HepG2 (cell line): ENCODE data around the gene MIA2. TPM values are rescaled to one million over a fixed set of nuclear protein-coding genes. Genes with fewer than 3 reads are reported as not detected.

Experiments
- DMAP1 ChIP-seq: IDR thresholded peaks from 2 replicates; pipeline ENCODE4 v1.6.1; 2016
- ELF4 ChIP-seq: sonication (generic); formaldehyde crosslinking; IDR thresholded peaks from 2 replicates; pipeline ENCODE4 v1.5.0; 2020; ENCODE audit warnings: missing genetic modification reagents, mild to moderate bottlenecking, moderate library complexity, borderline replicate concordance
- GATA4 ChIP-seq: sonication (generic); IDR thresholded peaks from 2 replicates; pipeline ENCODE4 v1.6.1; 2016; ENCODE audit warnings: antibody characterized with exemption, low read depth, borderline replicate concordance
- GATAD1 ChIP-seq: IDR thresholded peaks from 2 replicates; pipeline ENCODE4 v1.6.1; 2016; ENCODE audit warnings: missing genetic modification reagents, missing compliant biosample characterization
- GTF3A ChIP-seq: sonication (generic); formaldehyde crosslinking; conservative IDR thresholded peaks from 2 replicates; pipeline ENCODE4 v1.4.0; 2020; ENCODE audit warnings: mild to moderate bottlenecking, missing genetic modification reagents
- KLF12 ChIP-seq: sonication (generic); formaldehyde crosslinking; IDR thresholded peaks from 2 replicates; pipeline ENCODE4 v1.4.0; 2020; ENCODE audit warnings: missing genetic modification reagents, borderline replicate concordance
- TERF1 ChIP-seq: sonication (generic); formaldehyde crosslinking; IDR thresholded peaks from 2 replicates; pipeline ENCODE4 v1.8.0; 2022; ENCODE audit warnings: mild to moderate bottlenecking, missing genetic modification reagents, moderate library complexity
- TMF1 ChIP-seq: sonication (generic); formaldehyde crosslinking; IDR thresholded peaks from 2 replicates; pipeline ENCODE4 v1.8.1; 2022; ENCODE audit warnings: low read depth, missing genetic modification reagents
- ZBTB4 ChIP-seq: sonication (generic); formaldehyde crosslinking; IDR thresholded peaks from 2 replicates; pipeline ENCODE4 v1.4.0; 2020; ENCODE audit warnings: missing genetic modification reagents, mild to moderate bottlenecking, borderline replicate concordance
- ZNF318 ChIP-seq: sonication (generic); formaldehyde crosslinking; IDR thresholded peaks from 2 replicates; pipeline ENCODE4 v1.4.0; 2020; ENCODE audit warnings: mild to moderate bottlenecking, missing genetic modification reagents
- ZNF891 ChIP-seq: sonication (generic); formaldehyde crosslinking; IDR thresholded peaks from 2 replicates; pipeline ENCODE4 v1.5.0; 2020; ENCODE audit warnings: mild to moderate bottlenecking, missing genetic modification reagents
- polyA plus RNA-seq, 8 experiments: library from polyadenylated mRNA; depleted of rRNA in 3 of 8; stranded (reverse) in 7 of 8; unstranded in 1 of 8; fragments of >200 nt; fragmentation: Illumina TruSeq in 4 of 8; extraction: Trizol in 4 of 8; gene quantifications; 2 replicates each; pipeline versions ENCODE4 v1.2.1 to v1.2.3, GENCODE V29; 2011 to 2016; ENCODE audit warnings: low read depth in 4 of 8, missing spikeins in 1 of 8, mixed read lengths in 1 of 8; ENCODE audit not compliant: insufficient read depth in 1 of 8
- total RNA-seq, 5 experiments: library from RNA; depleted of rRNA; stranded (reverse); fragments of >200 nt; fragmentation: Illumina TruSeq; extraction: Trizol; gene quantifications; 2 replicates each; pipeline ENCODE4 v1.2.3, GENCODE V29; 2016; ENCODE audit warnings: low read depth in 1 of 5
- TF ChIP-seq, protein P1 (sequence below): sonication (generic); formaldehyde crosslinking; IDR thresholded peaks from 2 replicates; pipeline ENCODE4 v1.8.0; 2022; ENCODE audit warnings: mild to moderate bottlenecking, missing genetic modification reagents
- TF ChIP-seq, protein P2 (sequence below): sonication (generic); formaldehyde crosslinking; IDR thresholded peaks from 2 replicates; pipeline ENCODE4 v1.4.0; 2020; ENCODE audit warnings: missing genetic modification reagents

MIA2 gene
- total and polyA plus RNA-seq, 2 of the 13 experiments (the other 11 are each of a cell fraction or from before 2014, with no cell fraction given) = 134 to 158 TPM

DNA sequence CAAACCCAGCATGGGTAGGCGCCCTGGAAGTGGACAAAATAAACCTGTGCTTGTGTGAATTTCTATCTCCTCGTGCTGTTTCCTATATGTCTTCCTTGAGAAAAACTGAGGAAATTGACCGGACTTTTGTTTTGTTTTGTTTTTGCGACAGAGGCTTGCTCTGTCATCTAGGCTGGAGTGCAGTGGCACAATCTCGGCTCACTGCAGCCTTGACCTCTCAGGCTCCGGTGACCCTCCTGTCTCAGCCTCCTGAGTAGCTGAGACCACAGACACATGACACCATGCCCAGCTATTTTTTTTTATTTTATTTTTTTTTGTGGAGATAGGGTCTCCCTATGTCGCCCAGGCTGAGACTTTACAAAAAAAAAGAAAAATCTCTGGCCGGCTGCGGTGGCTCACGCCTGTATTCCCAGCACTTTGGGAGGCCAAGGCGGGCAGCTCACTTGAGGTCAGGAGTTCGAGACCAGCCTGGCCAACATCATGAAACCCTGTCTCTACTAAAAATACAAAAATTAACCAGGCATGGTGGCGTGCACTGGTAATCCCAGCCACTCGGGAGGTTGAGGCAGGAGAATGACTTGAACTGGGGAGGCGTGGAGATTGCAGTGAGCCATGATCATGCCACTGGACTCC lies 22.5 kb upstream of the MIA2 start (continued):
- TF ChIP-seq ZNF318 (no peak), KLF12 (CRISPR knock-in tag) (0 out of 2 replicates have a peak, but pooled peaks have one; percentile 32), GATAD1 (CRISPR knock-in tag) (0 out of 2 replicates have a peak, but pooled peaks have one; percentile 25), DMAP1 (CRISPR knock-in tag) (no peak), GATA4 (no peak), ZNF891 (CRISPR knock-in tag) (no peak), TERF1 (CRISPR knock-in tag) (no peak), ELF4 (no peak), TMF1 (CRISPR knock-in tag) (no peak), GTF3A (no peak), ZBTB4 (CRISPR knock-in tag) (no peak)
- TF ChIP-seq, protein P1, sequence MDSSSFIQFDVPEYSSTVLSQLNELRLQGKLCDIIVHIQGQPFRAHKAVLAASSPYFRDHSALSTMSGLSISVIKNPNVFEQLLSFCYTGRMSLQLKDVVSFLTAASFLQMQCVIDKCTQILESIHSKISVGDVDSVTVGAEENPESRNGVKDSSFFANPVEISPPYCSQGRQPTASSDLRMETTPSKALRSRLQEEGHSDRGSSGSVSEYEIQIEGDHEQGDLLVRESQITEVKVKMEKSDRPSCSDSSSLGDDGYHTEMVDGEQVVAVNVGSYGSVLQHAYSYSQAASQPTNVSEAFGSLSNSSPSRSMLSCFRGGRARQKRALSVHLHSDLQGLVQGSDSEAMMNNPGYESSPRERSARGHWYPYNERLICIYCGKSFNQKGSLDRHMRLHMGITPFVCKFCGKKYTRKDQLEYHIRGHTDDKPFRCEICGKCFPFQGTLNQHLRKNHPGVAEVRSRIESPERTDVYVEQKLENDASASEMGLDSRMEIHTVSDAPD (CRISPR knock-in tag) = 0 out of 2 replicates have a peak, but pooled peaks have one; percentile 17
- TF ChIP-seq, protein P2, sequence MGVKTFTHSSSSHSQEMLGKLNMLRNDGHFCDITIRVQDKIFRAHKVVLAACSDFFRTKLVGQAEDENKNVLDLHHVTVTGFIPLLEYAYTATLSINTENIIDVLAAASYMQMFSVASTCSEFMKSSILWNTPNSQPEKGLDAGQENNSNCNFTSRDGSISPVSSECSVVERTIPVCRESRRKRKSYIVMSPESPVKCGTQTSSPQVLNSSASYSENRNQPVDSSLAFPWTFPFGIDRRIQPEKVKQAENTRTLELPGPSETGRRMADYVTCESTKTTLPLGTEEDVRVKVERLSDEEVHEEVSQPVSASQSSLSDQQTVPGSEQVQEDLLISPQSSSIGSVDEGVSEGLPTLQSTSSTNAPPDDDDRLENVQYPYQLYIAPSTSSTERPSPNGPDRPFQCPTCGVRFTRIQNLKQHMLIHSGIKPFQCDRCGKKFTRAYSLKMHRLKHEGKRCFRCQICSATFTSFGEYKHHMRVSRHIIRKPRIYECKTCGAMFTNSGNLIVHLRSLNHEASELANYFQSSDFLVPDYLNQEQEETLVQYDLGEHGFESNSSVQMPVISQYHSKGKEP (CRISPR knock-in tag) = no peak
